Hepatocyte (in vitro differentiated cells): ENCODE measurements around the gene DNM3. TPM values are rescaled to one million over a fixed set of nuclear protein-coding genes. Genes with fewer than 3 reads are reported as not detected.

Experiments used
- DNase-seq: peaks from one replicate; pipeline ENCODE4 v3.0.0-alpha.2; 2016; ENCODE audit warnings: low spot score
- H2AFZ ChIP-seq: fragments of 200-600 bp; sonication (generic); 2 replicates; pipeline ENCODE4 v1.6.0; 2016; ENCODE audit warnings: antibody characterized with exemption, mild to moderate bottlenecking
- H3K27ac ChIP-seq: fragments of 200-600 bp; sonication (generic); 2 replicates; pipeline ENCODE4 v1.5.1; 2016; ENCODE audit warnings: mild to moderate bottlenecking
- H3K27me3 ChIP-seq: fragments of 200-600 bp; sonication (generic); 2 replicates; pipeline ENCODE4 v1.6.1; 2016
- H3K36me3 ChIP-seq: fragments of 200-600 bp; sonication (generic); replicated peaks from 2 replicates; pipeline ENCODE4 v1.5.1; 2016; ENCODE audit warnings: low read depth; ENCODE audit not compliant: insufficient read depth
- H3K4me1 ChIP-seq: fragments of 200-600 bp; sonication (generic); 2 replicates; pipeline ENCODE4 v1.5.1; 2016; ENCODE audit warnings: mild to moderate bottlenecking, moderate library complexity; ENCODE audit not compliant: insufficient read depth
- H3K4me2 ChIP-seq: fragments of 200-600 bp; sonication (generic); 2 replicates; pipeline ENCODE4 v1.6.0; 2016
- H3K4me3 ChIP-seq: fragments of 200-600 bp; sonication (generic); 2 replicates; pipeline ENCODE4 v1.5.1; 2016; ENCODE audit warnings: mild to moderate bottlenecking
- H3K79me2 ChIP-seq: fragments of 200-600 bp; sonication (generic); 2 replicates; pipeline ENCODE4 v1.6.0; 2017; ENCODE audit warnings: mild to moderate bottlenecking
- H3K9me2 ChIP-seq: fragments of 200-600 bp; sonication (generic); replicated peaks from 2 replicates; pipeline ENCODE4 v1.6.0; 2017; ENCODE audit warnings: mild to moderate bottlenecking; ENCODE audit not compliant: insufficient read depth
- H3K9me3 ChIP-seq: fragments of 200-600 bp; sonication (generic); 2 replicates; pipeline ENCODE4 v1.5.1; 2016; ENCODE audit warnings: low read depth, mild to moderate bottlenecking
- H4K20me1 ChIP-seq: fragments of 200-600 bp; sonication (generic); 2 replicates; pipeline ENCODE4 v1.6.0; 2016; ENCODE audit warnings: mild to moderate bottlenecking; ENCODE audit not compliant: insufficient read depth, poor library complexity, severe bottlenecking
- EZH2 ChIP-seq: fragments of 200-600 bp; sonication (generic); IDR thresholded peaks from 2 replicates; pipeline ENCODE4 v1.6.1; 2016; ENCODE audit warnings: antibody characterized with exemption, mild to moderate bottlenecking, borderline replicate concordance
- EZH2phosphoT487 ChIP-seq: fragments of 200-600 bp; sonication (generic); IDR thresholded peaks from one replicate; pipeline ENCODE4 v1.6.1; 2018; ENCODE audit warnings: antibody characterized with exemption, mild to moderate bottlenecking, low read depth, moderate library complexity; ENCODE audit not compliant: unreplicated experiment, severe bottlenecking
- WGBS: methylation state at CpG from one replicate; pipeline ENCODE4 v1.1.6; 2016; ENCODE audit warnings: low lambda C conversion rate; ENCODE audit errors: missing lambda C conversion rate; 5-methylcytosine and 5-hydroxymethylcytosine counted together
- polyA plus RNA-seq: library from polyadenylated mRNA; unstranded; fragments of >200 nt; fragmentation: Nextera tagmentation; extraction: Ambion mirVana; gene quantifications from 2 replicates; pipeline ENCODE4 v1.2.1, GENCODE V29; 2016
- total RNA-seq: library from RNA; depleted of rRNA; stranded (reverse); fragments of >200 nt; gene quantifications from 2 replicates; pipeline ENCODE4 v1.2.3, GENCODE V29; 2014
- TF ChIP-seq, protein P1 (sequence below): fragments of 200-600 bp; sonication (generic); IDR thresholded peaks from 2 replicates; pipeline ENCODE4 v1.5.1; 2016; ENCODE audit warnings: antibody characterized with exemption, mild to moderate bottlenecking; ENCODE audit not compliant: poor library complexity

DNM3 gene
- total and polyA plus RNA-seq, 2 experiments from 2014 or later, result 1.5 TPM; not detected in 1

GRCh38 chr1:172089768-172090510 lies 248.6 kb downstream of the DNM3 start:
- Histone ChIP-seq H4K20me1 (no peaks in the 10 kb centered on the region), H3K27ac (peak overlapping the region; percentile 28), H3K4me2 (peak overlapping the region; percentile 43), H3K4me3 (no peak overlapping the region), H2AFZ (no peak overlapping the region), H3K9me3 (no peaks in the 10 kb centered on the region), H3K4me1 (no peaks in the 10 kb centered on the region), H3K79me2 (no peaks in the 10 kb centered on the region), H3K27me3 (no peaks in the 10 kb centered on the region), H3K9me2 (no peaks in the 10 kb centered on the region), H3K36me3 (no peaks in the 10 kb centered on the region)
- TF ChIP-seq EZH2phosphoT487, result no peak
- TF ChIP-seq, protein P1, sequence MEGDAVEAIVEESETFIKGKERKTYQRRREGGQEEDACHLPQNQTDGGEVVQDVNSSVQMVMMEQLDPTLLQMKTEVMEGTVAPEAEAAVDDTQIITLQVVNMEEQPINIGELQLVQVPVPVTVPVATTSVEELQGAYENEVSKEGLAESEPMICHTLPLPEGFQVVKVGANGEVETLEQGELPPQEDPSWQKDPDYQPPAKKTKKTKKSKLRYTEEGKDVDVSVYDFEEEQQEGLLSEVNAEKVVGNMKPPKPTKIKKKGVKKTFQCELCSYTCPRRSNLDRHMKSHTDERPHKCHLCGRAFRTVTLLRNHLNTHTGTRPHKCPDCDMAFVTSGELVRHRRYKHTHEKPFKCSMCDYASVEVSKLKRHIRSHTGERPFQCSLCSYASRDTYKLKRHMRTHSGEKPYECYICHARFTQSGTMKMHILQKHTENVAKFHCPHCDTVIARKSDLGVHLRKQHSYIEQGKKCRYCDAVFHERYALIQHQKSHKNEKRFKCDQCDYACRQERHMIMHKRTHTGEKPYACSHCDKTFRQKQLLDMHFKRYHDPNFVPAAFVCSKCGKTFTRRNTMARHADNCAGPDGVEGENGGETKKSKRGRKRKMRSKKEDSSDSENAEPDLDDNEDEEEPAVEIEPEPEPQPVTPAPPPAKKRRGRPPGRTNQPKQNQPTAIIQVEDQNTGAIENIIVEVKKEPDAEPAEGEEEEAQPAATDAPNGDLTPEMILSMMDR, result peak; percentile 68
- peak; percentile 74 for DNase-seq
- WGBS, result 70% methylated on average over 7 of the region's 7 CpGs

- Histone ChIP-seq H3K27ac (no peak overlapping the region), H3K9me2 (no peaks in the 10 kb centered on the region), H3K4me1 (no peaks in the 10 kb centered on the region), H4K20me1 (no peaks in the 10 kb centered on the region), H3K4me2 (no peak overlapping the region), H3K9me3 (no peaks in the 10 kb centered on the region), H3K27me3 (no peaks in the 10 kb centered on the region), H3K79me2 (no peaks in the 10 kb centered on the region), H3K36me3 (no peaks in the 10 kb centered on the region), H2AFZ (no peak overlapping the region), H3K4me3 (no peak overlapping the region)
- WGBS, result 48% methylated on average over 1 of the region's 1 CpG
- no peak for DNase-seq
- TF ChIP-seq, protein P1, result no peak
- no peak for TF ChIP-seq EZH2
- TF ChIP-seq EZH2phosphoT487, result no peak
Measured at GRCh38 chr1:172090511-172090817, 249.2 kb downstream of the DNM3 start.

DNA sequence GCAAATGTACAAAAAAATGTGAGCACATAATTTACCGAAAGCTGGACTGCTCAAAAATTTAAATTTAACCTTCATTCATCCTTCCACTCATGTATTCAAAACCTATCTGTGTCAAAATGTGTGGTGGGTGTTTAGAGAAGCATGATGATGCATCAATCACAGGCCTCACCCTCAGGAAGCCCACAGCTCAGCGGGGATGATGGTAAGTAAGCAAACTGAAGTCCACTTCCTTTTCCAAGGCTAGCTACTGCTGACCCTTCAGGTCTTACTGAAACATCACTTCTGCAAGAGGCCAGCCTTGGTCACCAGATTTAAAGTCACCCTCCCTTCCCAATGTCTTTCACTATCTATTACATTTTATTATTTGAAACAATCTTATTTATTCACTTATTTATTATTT lies 254.5 kb downstream of the DNM3 start:
- Histone ChIP-seq H3K36me3 (no peaks in the 10 kb centered on the region), H3K79me2 (no peaks in the 10 kb centered on the region), H3K9me3 (no peaks in the 10 kb centered on the region), H3K27me3 (no peaks in the 10 kb centered on the region), H3K4me1 (no peaks in the 10 kb centered on the region), H3K27ac (no peak overlapping the region), H2AFZ (no peak overlapping the region), H3K4me3 (no peak overlapping the region), H3K4me2 (no peak overlapping the region), H4K20me1 (no peaks in the 10 kb centered on the region), H3K9me2 (no peaks in the 10 kb centered on the region)
- WGBS, result 94% methylated on average over 2 of the region's 2 CpGs
- no peak for DNase-seq
- TF ChIP-seq EZH2 (no peak), EZH2phosphoT487 (no peak)
- TF ChIP-seq, protein P1, result no peak
